A549 (cell line): ENCODE measurements around the gene SPAST. TPM values are rescaled to one million over a fixed set of nuclear protein-coding genes. Genes with fewer than 3 reads are reported as not detected.

Source experiments
- ATAC-seq, 2 experiments: fragments of 200-7000 bp in 1 of 2; fragments of >200 bp in 1 of 2; cut with Nextera tagmentation in 1 of 2; cut with Tn5 transposase in 1 of 2; 3 replicates each; pipeline versions ENCODE4 v1.8.0 to v1.9.1; 2018 to 2020; ENCODE audit warnings: mild to moderate bottlenecking in 1 of 2, moderate library complexity in 1 of 2
- CTCF ChIA-PET: fragments of 300-600 bp; sonication (Branson Sonifier 250); formaldehyde crosslinking; extraction: SDS; loops from one replicate; lab custom pipeline; 2021; ENCODE audit warnings: antibody characterized with exemption, inconsistent platforms; lab: Yijun Ruan, JAX
- POLR2A ChIA-PET: fragments of 350-600 bp; formaldehyde crosslinking; extraction: SDS; loops from one replicate; lab custom pipeline; 2021; ENCODE audit warnings: antibody characterized with exemption, inconsistent platforms; lab: Yijun Ruan, JAX
- DNase-seq, 2 experiments: peaks; one replicate each; pipeline versions ENCODE4 v3.0.0 to v3.0.0-alpha.2; 2011 to 2016; ENCODE audit warnings: low read depth in 1 of 2, low spot score in 1 of 2
- FAIRE-seq: peaks from 2 replicates; lab custom pipeline; 2011; peaks lifted over from hg19 to GRCh38; lab: Jason Lieb, UNC
- H3K27ac ChIP-seq, 2 experiments: fragments of >200 bp; sonication (Bioruptor Twin); formaldehyde crosslinking; 3 replicates each; pipeline ENCODE4 v1.5.1; 2016 to 2017
- H3K4me1 ChIP-seq: fragments of >200 bp; sonication (Bioruptor Twin); formaldehyde crosslinking; 3 replicates; pipeline ENCODE4 v1.6.1; 2016
- H3K4me2 ChIP-seq: fragments of >200 bp; sonication (Bioruptor Twin); formaldehyde crosslinking; 3 replicates; pipeline ENCODE4 v1.6.1; 2016
- H3K4me3 ChIP-seq: fragments of >200 bp; sonication (Bioruptor Twin); formaldehyde crosslinking; 3 replicates; pipeline ENCODE4 v1.5.1; 2016
- H3K9me3 ChIP-seq: fragments of >200 bp; sonication (Bioruptor Twin); formaldehyde crosslinking; 3 replicates; pipeline ENCODE4 v1.6.1; 2016
- ATOH8 ChIP-seq: fragments of 250-450 bp; sonication (Bioruptor Pico); IDR thresholded peaks from 2 replicates; pipeline ENCODE4 v1.5.0; 2020; ENCODE audit warnings: low read depth, mild to moderate bottlenecking, moderate library complexity
- BHLHE40 ChIP-seq: IDR thresholded peaks from 2 replicates; pipeline ENCODE4 v1.6.1; 2012; ENCODE audit warnings: low read depth, low read length, inconsistent platforms
- CBX8 ChIP-seq: fragments of 200-600 bp; sonication (generic); IDR thresholded peaks from 2 replicates; pipeline ENCODE4 v1.6.1; 2016
- EHF ChIP-seq: fragments of 250-450 bp; sonication (Bioruptor Pico); IDR thresholded peaks from 2 replicates; pipeline ENCODE4 v1.5.0; 2020; ENCODE audit warnings: mild to moderate bottlenecking
- FOSL2 ChIP-seq, 2 experiments: fragments of 450-650 bp in 1 of 2; fragments of >200 bp in 1 of 2; sonication (Bioruptor Twin) in 1 of 2; formaldehyde crosslinking; IDR thresholded peaks; 2 replicates each; pipeline versions ENCODE4 v1.5.0 to v1.6.1; 2016 to 2020; ENCODE audit warnings: mild to moderate bottlenecking in 1 of 2, moderate library complexity in 1 of 2
- FOXS1 ChIP-seq: fragments of 250-450 bp; sonication (Bioruptor Pico); IDR thresholded peaks from 2 replicates; pipeline ENCODE4 v1.5.0; 2020; ENCODE audit warnings: mild to moderate bottlenecking, moderate library complexity
- GATA3 ChIP-seq: IDR thresholded peaks from 2 replicates; pipeline ENCODE4 v1.6.1; 2012; ENCODE audit warnings: borderline replicate concordance
- HOXA7 ChIP-seq: fragments of 250-450 bp; sonication (Bioruptor Pico); IDR thresholded peaks from 2 replicates; pipeline ENCODE4 v1.5.0; 2020; ENCODE audit warnings: mild to moderate bottlenecking, moderate library complexity
- HOXB5 ChIP-seq: fragments of 250-450 bp; sonication (Bioruptor Pico); IDR thresholded peaks from 2 replicates; pipeline ENCODE4 v1.5.0; 2020; ENCODE audit warnings: mild to moderate bottlenecking, moderate library complexity
- MAX ChIP-seq: IDR thresholded peaks from 2 replicates; pipeline ENCODE4 v1.6.1; 2012
- MAZ ChIP-seq: fragments of 150-350 bp; IDR thresholded peaks from 2 replicates; pipeline ENCODE4 v1.6.1; 2014; ENCODE audit warnings: antibody characterized with exemption, low read depth, low read length, borderline replicate concordance
- NFE2L2 ChIP-seq: fragments of 150-350 bp; conservative IDR thresholded peaks from 2 replicates; pipeline ENCODE4 v1.6.1; 2014; ENCODE audit warnings: low read length
- NPAS2 ChIP-seq: fragments of 250-450 bp; sonication (Bioruptor Pico); IDR thresholded peaks from 2 replicates; pipeline ENCODE4 v1.8.0; 2022; ENCODE audit warnings: mild to moderate bottlenecking, moderate library complexity, borderline replicate concordance
- POLR2A ChIP-seq: IDR thresholded peaks from 2 replicates; pipeline ENCODE4 v1.6.1; 2012; ENCODE audit warnings: mild to moderate bottlenecking, low read length
- POLR2AphosphoS2 ChIP-seq: conservative IDR thresholded peaks from 2 replicates; pipeline ENCODE4 v1.6.1; 2012; ENCODE audit warnings: low read length, improper control_type of control experiment, inconsistent platforms
- RCOR1 ChIP-seq: fragments of 150-350 bp; IDR thresholded peaks from 2 replicates; pipeline ENCODE4 v1.6.1; 2014; ENCODE audit warnings: antibody characterized with exemption, low read length, low read depth
- REST ChIP-seq: fragments of 200-600 bp; sonication (generic); IDR thresholded peaks from 2 replicates; pipeline ENCODE4 v1.6.1; 2016; ENCODE audit warnings: antibody characterized with exemption, mild to moderate bottlenecking, moderate library complexity
- RFX5 ChIP-seq: fragments of 450-650 bp; IDR thresholded peaks from 2 replicates; pipeline ENCODE4 v1.7.1; 2014; ENCODE audit warnings: antibody characterized with exemption, mild to moderate bottlenecking, moderate library complexity
- TFCP2L1 ChIP-seq: fragments of 250-450 bp; sonication (Bioruptor Pico); IDR thresholded peaks from 2 replicates; pipeline ENCODE4 v1.5.0; 2021; ENCODE audit warnings: mild to moderate bottlenecking
- USF2 ChIP-seq: fragments of 450-650 bp; IDR thresholded peaks from 2 replicates; pipeline ENCODE4 v1.6.1; 2014; ENCODE audit warnings: antibody characterized with exemption
- WGBS: methylation state at CpG from one replicate; pipeline ENCODE4 v1.1.6; 2017; ENCODE audit errors: missing lambda C conversion rate; 5-methylcytosine and 5-hydroxymethylcytosine counted together
- polyA plus RNA-seq, 4 experiments: library from polyadenylated mRNA; depleted of rRNA in 3 of 4; stranded (reverse); fragments of >200 nt; fragmentation: RNase III in 1 of 4; extraction: RNeasy Plus Mini Kit Qiagen cat#74134 plus additional on column Dnase treatment in 1 of 4; gene quantifications; 2 replicates in 3 of 4; 3 replicates in 1 of 4; pipeline ENCODE4 v1.2.3, GENCODE V29; 2011 to 2017

The SPAST gene
- polyA plus RNA-seq, 2 of the 4 experiments (the other 2 are of a cell fraction), result 18.7 to 36.3 TPM

- TF ChIP-seq REST (no peak), RFX5 (no peak), ATOH8 (CRISPR knock-in tag) (no peak), MAZ (no peak), POLR2AphosphoS2 (no peak), HOXA7 (CRISPR knock-in tag) (no peak)
These were observed 55.8 kb downstream of the SPAST start (continued) for GRCh38 chr2:32119161-32119560.

GRCh38 chr2:32124660-32125059 lies 61.3 kb downstream of the SPAST start:
- DNase-seq (no peak), FAIRE-seq (no peak), ATAC-seq (no peak)
- CTCF ChIA-PET, result no interaction called here
- Histone ChIP-seq H3K4me1 (no peaks in the 10 kb centered on the region), H3K27ac (no peak overlapping the region), H3K4me2 (no peak overlapping the region), H3K9me3 (no peaks in the 10 kb centered on the region), H3K4me3 (no peak overlapping the region)
- TF ChIP-seq TFCP2L1 (CRISPR knock-in tag), result no peak
- TF ChIP-seq USF2, result no peak
- no peak for TF ChIP-seq GATA3
- TF ChIP-seq RCOR1, result no peak
- no peak for TF ChIP-seq FOSL2 (IDR thresholded peaks at IDR 0.05)
- no peak for TF ChIP-seq FOSL2 (CRISPR knock-in tag; IDR thresholded peaks at IDR 0.05)
- no peak for TF ChIP-seq CBX8
- no peak for TF ChIP-seq MAX
- TF ChIP-seq HOXB5 (CRISPR knock-in tag), result no peak
- no peak for TF ChIP-seq NPAS2
- no peak for TF ChIP-seq FOXS1 (CRISPR knock-in tag)
- TF ChIP-seq EHF (CRISPR knock-in tag), result no peak
- TF ChIP-seq ATOH8 (CRISPR knock-in tag), result no peak
- no peak for TF ChIP-seq NFE2L2
- TF ChIP-seq BHLHE40, result no peak
- TF ChIP-seq POLR2A, result no peak
- POLR2A ChIA-PET, result no interaction called here

GRCh38 chr2:32128636-32129035 lies 65.3 kb downstream of the SPAST start:
- Histone ChIP-seq H3K9me3 (no peaks in the 10 kb centered on the region), H3K4me3 (no peak overlapping the region), H3K4me1 (peaks cover 6% of the 10 kb centered on the region), H3K27ac (no peak overlapping the region), H3K4me2 (no peak overlapping the region)
- WGBS, result 98% methylated on average over 1 of the region's 1 CpG
- ATAC-seq, result no peak
- no peak for FAIRE-seq
- ChIA-PET CTCF (no interaction called here), POLR2A (no interaction called here)
- DNase-seq, result no peak
- TF ChIP-seq MAZ (no peak), FOSL2 (IDR thresholded peaks at IDR 0.05) (no peak), FOSL2 (CRISPR knock-in tag; IDR thresholded peaks at IDR 0.05) (no peak)
